BJ (cell line): ENCODE results near the gene TMEM185B. TPM values are rescaled to one million over a fixed set of nuclear protein-coding genes. Genes with fewer than 3 reads are reported as not detected.
"Not testable (repeated sequence)": the region's sequence is repeated elsewhere in the genome, so short reads cannot be mapped to it uniquely, and the experiment has no call there.

Experiments used
- CTCF ChIA-PET: fragments of 350-600 bp; formaldehyde crosslinking; extraction: SDS; loops from one replicate; lab custom pipeline; 2021; ENCODE audit warnings: antibody characterized with exemption, inconsistent platforms; lab: Yijun Ruan, JAX
- POLR2A ChIA-PET: fragments of 300-600 bp; sonication (Branson Sonifier 250); formaldehyde crosslinking; extraction: SDS; loops from one replicate; lab custom pipeline; 2021; ENCODE audit warnings: antibody characterized with exemption; lab: Charles Lee
- DNase-seq: peaks from one replicate; pipeline ENCODE4 v3.0.0-alpha.2; 2011; ENCODE audit warnings: low read depth
- H3K27me3 ChIP-seq: 2 replicates; pipeline ENCODE4 v1.6.0; 2011; ENCODE audit warnings: low read length; ENCODE audit not compliant: control insufficient read depth, insufficient read depth
- H3K36me3 ChIP-seq: 2 replicates; pipeline ENCODE4 v1.5.1; 2011; ENCODE audit warnings: low read length; ENCODE audit not compliant: control insufficient read depth, insufficient read depth
- H3K4me3 ChIP-seq: 2 replicates; pipeline ENCODE4 v1.5.1; 2011; ENCODE audit warnings: low read depth, mild to moderate bottlenecking, control low read depth, low read length
- polyA plus RNA-seq: library from polyadenylated mRNA; depleted of rRNA; stranded (reverse); fragments of >200 nt; gene quantifications from 2 replicates; pipeline ENCODE4 v1.2.3, GENCODE V29; 2011
- TF ChIP-seq, protein P1 (sequence below): IDR thresholded peaks from 2 replicates; pipeline ENCODE4 v1.5.1; 2011; ENCODE audit warnings: low read depth, mild to moderate bottlenecking, control low read depth, inconsistent platforms, low read length, moderate library complexity; ENCODE audit not compliant: insufficient read depth

TMEM185B gene
- polyA plus RNA-seq, 1 experiment: 32.0 TPM

DNA sequence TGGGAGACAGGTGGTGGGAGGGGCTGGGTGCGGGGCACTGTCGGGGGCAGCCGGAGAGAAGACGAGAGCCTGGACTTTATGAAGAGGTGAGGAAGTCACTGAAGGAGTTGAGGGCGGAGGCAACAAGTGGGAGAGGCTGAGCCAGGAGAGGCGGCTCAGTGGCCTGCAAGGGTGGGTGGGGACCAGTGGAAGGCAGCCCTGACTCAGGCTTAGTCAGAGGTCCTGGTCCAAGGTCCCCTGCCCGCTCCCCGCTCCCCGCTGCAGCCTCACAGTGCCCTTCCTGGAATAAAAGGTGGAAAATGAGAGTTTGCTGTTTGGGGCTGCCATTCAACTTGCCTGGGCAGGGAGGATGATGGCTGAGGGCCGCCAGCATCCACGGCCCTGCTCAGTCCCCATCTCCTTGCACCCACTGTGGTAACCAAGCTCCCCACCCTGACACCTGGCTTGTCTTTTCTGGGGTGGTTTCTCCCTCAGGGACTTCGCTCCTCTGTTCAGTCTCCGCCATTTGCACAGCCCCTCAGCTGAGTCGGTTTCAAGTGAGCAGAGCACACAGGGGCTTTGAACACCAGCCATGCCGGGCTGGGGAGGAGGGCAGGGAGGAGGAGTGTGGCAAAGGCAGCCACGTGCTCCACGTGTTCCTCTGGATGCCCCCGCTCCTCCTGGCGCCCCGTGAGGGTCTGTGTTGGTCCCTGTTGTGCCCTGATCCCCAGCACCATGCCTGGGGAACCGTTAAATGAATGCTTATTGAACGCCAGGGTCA is 15.7 kb upstream of the TMEM185B start:
- no peak overlapping the region for H3K4me3 ChIP-seq
- no peaks in the 10 kb centered on the region for H3K27me3 ChIP-seq
- CTCF ChIA-PET: interaction anchor here (1.0 to 1.6 kb wide), 3 partner anchors 9 to 63 kb away, joined by 3 to 4 read pairs (median 3); partner anchors contain the start of gene RALB
- H3K36me3 ChIP-seq: no peaks in the 10 kb centered on the region
- POLR2A ChIA-PET: interaction anchor here (0.9 kb wide), 1 partner anchor 13 kb away, joined by 3 read pairs; the partner anchor contains the start of gene RALB
- TF ChIP-seq, protein P1, sequence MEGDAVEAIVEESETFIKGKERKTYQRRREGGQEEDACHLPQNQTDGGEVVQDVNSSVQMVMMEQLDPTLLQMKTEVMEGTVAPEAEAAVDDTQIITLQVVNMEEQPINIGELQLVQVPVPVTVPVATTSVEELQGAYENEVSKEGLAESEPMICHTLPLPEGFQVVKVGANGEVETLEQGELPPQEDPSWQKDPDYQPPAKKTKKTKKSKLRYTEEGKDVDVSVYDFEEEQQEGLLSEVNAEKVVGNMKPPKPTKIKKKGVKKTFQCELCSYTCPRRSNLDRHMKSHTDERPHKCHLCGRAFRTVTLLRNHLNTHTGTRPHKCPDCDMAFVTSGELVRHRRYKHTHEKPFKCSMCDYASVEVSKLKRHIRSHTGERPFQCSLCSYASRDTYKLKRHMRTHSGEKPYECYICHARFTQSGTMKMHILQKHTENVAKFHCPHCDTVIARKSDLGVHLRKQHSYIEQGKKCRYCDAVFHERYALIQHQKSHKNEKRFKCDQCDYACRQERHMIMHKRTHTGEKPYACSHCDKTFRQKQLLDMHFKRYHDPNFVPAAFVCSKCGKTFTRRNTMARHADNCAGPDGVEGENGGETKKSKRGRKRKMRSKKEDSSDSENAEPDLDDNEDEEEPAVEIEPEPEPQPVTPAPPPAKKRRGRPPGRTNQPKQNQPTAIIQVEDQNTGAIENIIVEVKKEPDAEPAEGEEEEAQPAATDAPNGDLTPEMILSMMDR: no peak
- DNase-seq: no peak

DNA sequence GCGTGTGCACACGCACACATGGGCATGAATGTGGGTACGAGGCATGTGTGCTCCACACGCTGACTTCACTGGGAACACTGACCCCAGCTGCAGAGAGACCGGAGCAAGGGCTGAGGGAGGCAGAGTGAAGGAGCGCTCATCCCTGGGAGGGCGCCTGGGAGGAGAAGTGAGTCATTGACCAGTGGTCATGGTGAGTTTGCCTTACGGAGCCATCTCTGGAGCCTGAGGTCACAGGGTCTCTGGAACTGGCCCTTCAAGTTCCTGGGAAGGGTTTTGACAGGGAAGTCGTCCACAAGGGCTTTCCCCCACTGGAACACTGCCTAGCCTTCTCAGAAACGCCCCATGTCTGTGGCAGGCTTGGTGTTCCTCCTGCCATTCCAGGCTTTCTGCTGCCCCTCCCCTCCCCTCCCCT is 14.3 kb upstream of the TMEM185B start:
- H3K27me3 ChIP-seq: no peaks in the 10 kb centered on the region
- H3K4me3 ChIP-seq: no peak overlapping the region
- CTCF ChIA-PET: no interaction called here
- no peaks in the 10 kb centered on the region for H3K36me3 ChIP-seq
- POLR2A ChIA-PET: no interaction called here
- no peak for DNase-seq
- TF ChIP-seq, protein P1: no peak

DNA sequence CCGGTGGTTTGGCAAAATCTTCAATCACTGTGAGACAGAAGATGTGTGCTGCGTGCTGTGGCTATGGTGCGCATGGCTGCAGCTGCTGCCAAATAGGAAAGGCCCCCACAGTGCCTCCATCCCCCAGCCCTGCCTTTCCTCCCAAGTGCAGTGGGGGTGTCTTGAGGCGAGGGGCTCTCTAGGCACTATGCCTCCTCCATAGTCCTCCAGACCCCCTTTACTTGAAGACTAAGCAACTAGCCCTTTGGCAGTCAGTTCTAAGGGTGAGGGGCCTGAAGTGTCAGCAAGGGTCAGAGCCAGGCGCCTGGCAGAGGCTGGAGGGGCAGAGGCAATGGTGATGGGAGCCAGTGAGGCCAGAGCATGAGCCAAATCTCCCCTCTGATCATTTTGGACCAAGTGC is 13.6 kb upstream of the TMEM185B start:
- no peak overlapping the region for H3K4me3 ChIP-seq
- no peak for DNase-seq
- ChIA-PET CTCF (interaction anchor here (2.3 kb wide), 1 partner anchor 11 kb away, joined by 6 read pairs; no protein-coding TSS in a partner anchor), POLR2A (no interaction called here)
- no peaks in the 10 kb centered on the region for H3K36me3 ChIP-seq
- TF ChIP-seq, protein P1: no peak
- H3K27me3 ChIP-seq: no peaks in the 10 kb centered on the region

DNA sequence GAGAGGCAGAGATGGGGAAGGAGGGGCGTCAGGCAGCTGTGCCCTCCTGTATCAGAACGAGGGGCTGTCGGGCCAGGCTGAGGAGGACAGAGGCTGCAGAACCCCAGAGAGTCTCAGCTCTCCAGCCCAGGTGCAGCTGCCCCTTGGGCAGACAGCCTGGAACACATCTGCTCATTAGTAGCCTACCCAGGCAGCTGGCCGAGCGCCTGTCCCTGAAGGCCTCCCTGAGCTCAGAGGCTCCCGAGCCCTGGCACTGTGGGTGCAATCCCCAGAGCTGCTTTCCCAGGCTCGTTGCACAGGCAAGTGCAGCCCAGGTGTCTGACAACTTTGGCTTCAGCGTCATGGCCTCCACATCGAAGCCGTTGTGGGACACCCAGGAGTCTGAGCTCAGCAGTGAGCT is 13.1 kb upstream of the TMEM185B start:
- CTCF ChIA-PET: interaction anchor here (0.6 to 2.3 kb wide), 3 partner anchors 11 to 160 kb away, joined by 4 to 6 read pairs (median 4); no protein-coding TSS in a partner anchor
- Histone ChIP-seq H3K4me3 (no peak overlapping the region), H3K36me3 (no peaks in the 10 kb centered on the region), H3K27me3 (no peaks in the 10 kb centered on the region)
- DNase-seq: no peak
- POLR2A ChIA-PET: no interaction called here
- TF ChIP-seq, protein P1: no peak

DNA sequence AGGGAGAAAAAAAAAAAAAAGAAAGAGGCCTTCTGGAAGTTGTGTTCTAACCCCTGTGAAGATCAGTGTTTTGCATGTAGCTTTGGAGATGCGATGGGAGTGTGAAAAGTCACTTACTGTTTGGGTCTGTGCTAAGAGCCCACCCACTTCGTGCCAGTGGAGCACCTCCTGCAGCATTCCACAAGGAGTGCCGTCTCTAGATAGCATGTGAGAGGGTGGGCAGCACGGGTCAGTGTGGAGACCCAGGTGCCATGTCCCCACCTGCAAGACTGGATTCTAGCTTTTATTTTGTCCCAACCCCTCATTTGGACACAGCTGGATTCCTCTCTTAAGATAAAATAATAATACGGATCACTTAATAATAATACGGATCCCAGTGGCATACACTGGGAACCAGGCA is 12.5 kb upstream of the TMEM185B start:
- TF ChIP-seq, protein P1: no peak
- Histone ChIP-seq H3K27me3 (no peaks in the 10 kb centered on the region), H3K4me3 (no peak overlapping the region), H3K36me3 (no peaks in the 10 kb centered on the region)
- no peak for DNase-seq
- POLR2A ChIA-PET: no interaction called here
- CTCF ChIA-PET: interaction anchor here (0.6 to 2.3 kb wide), 4 partner anchors 12 to 1955 kb away, joined by 4 to 6 read pairs (median 4); no protein-coding TSS in a partner anchor

DNA sequence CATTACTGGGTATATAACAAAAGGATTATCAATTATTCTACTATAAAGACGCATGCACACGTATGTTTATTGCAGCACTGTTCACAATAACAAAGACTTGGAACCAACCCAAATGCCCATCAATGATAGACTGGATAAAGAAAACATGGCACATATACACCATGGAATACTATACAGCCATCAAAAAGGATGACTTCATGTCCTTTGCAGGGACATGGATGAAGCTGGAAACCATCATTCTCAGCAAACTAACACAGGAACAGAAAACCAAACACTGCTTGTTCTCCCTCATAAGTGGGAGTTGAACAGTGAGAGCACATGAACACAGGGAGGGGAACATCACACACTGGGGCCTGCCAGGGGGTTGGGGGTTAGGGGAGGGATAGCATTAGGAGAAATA is 12.0 kb upstream of the TMEM185B start:
- H3K27me3 ChIP-seq, H3K36me3 ChIP-seq, POLR2A ChIA-PET, DNase-seq, H3K4me3 ChIP-seq: not testable (repeated sequence)
- CTCF ChIA-PET: interaction anchor here (2.3 kb wide), 1 partner anchor 12 kb away, joined by 6 read pairs; no protein-coding TSS in a partner anchor
